Brain microvascular endothelial cell (primary cell): ENCODE measurements around the gene PTPRU.

Experiments
- DNase-seq: peaks from one replicate; pipeline ENCODE4 v3.0.0-alpha.2; 2020
- H3K27ac ChIP-seq: fragments of 250-450 bp; sonication (Bioruptor Pico); 2 replicates; pipeline ENCODE4 v1.5.1; 2020; ENCODE audit warnings: mild to moderate bottlenecking, moderate library complexity
- H3K27me3 ChIP-seq: fragments of 250-450 bp; sonication (Bioruptor Pico); replicated peaks from 2 replicates; pipeline ENCODE4 v1.5.1; 2020; ENCODE audit warnings: mild to moderate bottlenecking
- H3K36me3 ChIP-seq: fragments of 250-450 bp; sonication (Bioruptor Pico); replicated peaks from 2 replicates; pipeline ENCODE4 v1.5.1; 2020; ENCODE audit warnings: mild to moderate bottlenecking
- H3K4me3 ChIP-seq: 2 replicates; pipeline ENCODE4 v1.5.1; 2011; ENCODE audit warnings: low read depth, mild to moderate bottlenecking, control low read depth, low read length, moderate library complexity
- CTCF ChIP-seq: IDR thresholded peaks from 2 replicates; pipeline ENCODE4 v1.5.1; 2011; ENCODE audit warnings: low read depth, mild to moderate bottlenecking, moderate library complexity, low read length, control low read depth, inconsistent platforms; ENCODE audit errors: missing control alignments
- in situ Hi-C: cut with HindIII; loops from 2 replicates; pipeline ENCODE4 v1.10.0; 2017; ENCODE audit warnings: low sequenced_read_pairs, low pct_ligation_motif_present

The PTPRU gene

GRCh38 chr1:29333008-29333407, 96.7 kb downstream of the PTPRU start:
- no peak for DNase-seq
- Histone ChIP-seq H3K4me3 (no peak overlapping the region), H3K36me3 (no peaks in the 10 kb centered on the region), H3K27ac (no peak overlapping the region), H3K27me3 (no peaks in the 10 kb centered on the region)
- in situ Hi-C loops, result no loop called here
- TF ChIP-seq CTCF, result no peak

- TF ChIP-seq CTCF, result no peak
- no peaks in the 10 kb centered on the region for H3K27me3 ChIP-seq
- H3K36me3 ChIP-seq, result no peaks in the 10 kb centered on the region
- H3K27ac ChIP-seq, result no peak overlapping the region
- in situ Hi-C loops, result no loop called here
- no peak for DNase-seq
- no peak overlapping the region for H3K4me3 ChIP-seq
Measured at GRCh38 chr1:29335573-29335972, 99.3 kb downstream of the PTPRU start.

GRCh38 chr1:29338908-29339575, 102.7 kb downstream of the PTPRU start:
- no peak for DNase-seq
- no peak overlapping the region for H3K27ac ChIP-seq
- in situ Hi-C loops, result no loop called here
- no peaks in the 10 kb centered on the region for H3K36me3 ChIP-seq
- no peak for TF ChIP-seq CTCF
- no peak overlapping the region for H3K4me3 ChIP-seq
- peaks cover 11% of the 10 kb centered on the region for H3K27me3 ChIP-seq

- H3K36me3 ChIP-seq, result no peaks in the 10 kb centered on the region
- no peak overlapping the region for H3K27ac ChIP-seq
- in situ Hi-C loops, result no loop called here
- peaks cover 21% of the 10 kb centered on the region for H3K27me3 ChIP-seq
- H3K4me3 ChIP-seq, result no peak overlapping the region
- peak; percentile 3 for DNase-seq
- TF ChIP-seq CTCF, result peak; percentile 25
Measured at GRCh38 chr1:29341936-29342335, 105.6 kb downstream of the PTPRU start.

GRCh38 chr1:29342351-29342750, 106.0 kb downstream of the PTPRU start:
- in situ Hi-C loops, result no loop called here
- no peak for TF ChIP-seq CTCF
- H3K27me3 ChIP-seq, result peaks cover 21% of the 10 kb centered on the region
- no peak for DNase-seq
- H3K4me3 ChIP-seq, result no peak overlapping the region
- no peak overlapping the region for H3K27ac ChIP-seq
- H3K36me3 ChIP-seq, result no peaks in the 10 kb centered on the region

GRCh38 chr1:29342983-29343382, 106.7 kb downstream of the PTPRU start:
- Histone ChIP-seq H3K27ac (no peak overlapping the region), H3K36me3 (no peaks in the 10 kb centered on the region), H3K4me3 (no peak overlapping the region), H3K27me3 (peaks cover 21% of the 10 kb centered on the region)
- in situ Hi-C loops, result no loop called here
- DNase-seq, result no peak
- TF ChIP-seq CTCF, result no peak
